HG02885 (cell line): Measurements from ENCODE around the gene PLCL1.
A peak's percentile ranks its signal among the peaks of the same experiment; 100 is the strongest.

Experiments used
- ATAC-seq: cut with Tn5 transposase; IDR thresholded peaks from one replicate; pipeline ENCODE4 v1.9.1; 2021; ENCODE audit warnings: mild to moderate bottlenecking; ENCODE audit not compliant: unreplicated experiment, poor library complexity

The PLCL1 gene

GRCh38 chr2:197850882-197851450, 46.6 kb downstream of the PLCL1 start:
- ATAC-seq, result no peak

DNA sequence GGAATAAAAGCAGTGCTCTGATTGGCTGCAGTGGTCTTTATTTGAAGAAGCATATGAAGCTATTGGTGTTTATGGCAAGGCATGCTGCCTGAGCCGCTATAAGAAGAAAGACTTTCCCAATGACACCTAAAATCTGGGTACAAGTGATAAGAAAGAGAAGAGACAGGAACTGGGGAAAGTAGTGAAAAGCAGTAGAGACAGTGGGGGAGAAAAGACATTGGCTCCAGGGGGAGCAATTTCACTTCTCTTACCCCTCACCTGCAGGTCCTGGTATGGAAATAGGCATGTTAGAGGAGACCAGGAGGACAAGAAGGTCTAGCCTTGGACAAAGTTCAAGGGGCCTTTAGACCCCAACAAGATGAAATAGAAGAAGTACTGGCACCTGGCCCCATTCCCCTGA, 47.1 kb downstream of the PLCL1 start:
- ATAC-seq, result no peak

- ATAC-seq, result no peak
Measured at GRCh38 chr2:197852108-197852507, 47.7 kb downstream of the PLCL1 start.

GRCh38 chr2:197853549-197853948, 49.2 kb downstream of the PLCL1 start:
- ATAC-seq, result no peak

- ATAC-seq, result no peak
Measured at GRCh38 chr2:197857476-197858107, 53.2 kb downstream of the PLCL1 start.

DNA sequence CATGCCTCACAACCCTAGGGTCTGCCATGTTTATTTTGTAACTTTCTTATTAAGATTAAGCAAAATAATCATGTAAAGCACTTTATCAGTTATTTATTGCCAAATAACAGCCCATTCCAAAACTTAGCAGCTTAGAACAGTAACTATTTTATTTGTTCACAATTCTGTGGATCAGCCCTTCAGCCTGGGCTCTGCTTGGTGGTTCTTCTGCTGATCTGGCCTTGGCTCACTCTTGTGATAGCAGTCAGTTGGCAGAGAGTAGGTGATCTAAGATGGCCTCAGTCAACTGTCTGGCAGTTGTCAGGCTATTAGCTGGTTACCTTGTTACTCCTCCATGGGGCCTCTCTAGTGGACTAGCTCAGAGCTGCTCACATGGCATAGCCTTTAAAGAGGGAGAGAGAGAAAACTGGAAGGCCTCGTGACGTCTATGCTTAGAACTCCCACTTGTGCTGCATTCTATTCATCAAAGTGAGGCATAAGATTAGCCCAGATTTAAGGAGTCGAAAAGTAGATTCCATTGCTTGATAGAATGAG, 54.3 kb downstream of the PLCL1 start:
- no peak for ATAC-seq

DNA sequence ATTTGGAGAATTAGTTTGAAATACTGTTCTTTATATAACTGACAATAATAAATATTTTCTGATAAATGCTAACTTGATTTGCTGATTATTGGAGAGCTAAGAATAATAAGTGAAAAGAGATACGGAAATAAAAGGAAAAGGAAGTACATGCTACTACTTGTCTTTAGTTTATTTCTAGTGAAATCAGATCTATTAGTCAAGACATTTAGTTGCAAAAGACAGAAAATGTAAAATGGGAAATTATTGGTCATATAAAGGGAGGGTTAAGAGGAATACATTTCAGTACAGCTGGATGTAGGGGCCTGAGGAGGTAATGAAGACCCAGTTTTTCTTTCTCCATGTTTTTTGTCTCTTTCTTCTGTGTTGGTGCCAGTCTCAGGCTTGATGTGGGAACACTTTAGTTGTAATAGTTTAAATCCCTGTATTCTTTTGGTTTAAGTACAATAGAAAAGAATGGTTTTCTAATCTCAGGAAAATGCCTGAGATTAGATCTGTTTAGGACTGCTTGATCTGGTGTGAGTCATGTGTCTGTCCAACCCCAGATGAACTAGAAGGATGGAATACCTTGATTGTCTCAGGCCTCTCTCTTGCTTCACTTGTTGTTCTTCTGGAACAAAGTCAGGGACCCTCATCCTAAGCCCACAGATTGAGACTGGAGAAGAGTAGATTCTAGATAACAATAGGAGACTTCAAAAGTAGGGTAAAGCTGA, 58.0 kb downstream of the PLCL1 start:
- no peak for ATAC-seq

- no peak for ATAC-seq
Measured at GRCh38 chr2:197863744-197864143, 59.4 kb downstream of the PLCL1 start.

- ATAC-seq, result no peak
Measured at GRCh38 chr2:197866455-197866854, 62.1 kb downstream of the PLCL1 start.

- ATAC-seq, result no peak
Measured at GRCh38 chr2:197867033-197867432, 62.6 kb downstream of the PLCL1 start.

GRCh38 chr2:197867624-197868023, 63.2 kb downstream of the PLCL1 start:
- no peak for ATAC-seq

GRCh38 chr2:197868206-197868605, 63.8 kb downstream of the PLCL1 start:
- ATAC-seq, result no peak

DNA sequence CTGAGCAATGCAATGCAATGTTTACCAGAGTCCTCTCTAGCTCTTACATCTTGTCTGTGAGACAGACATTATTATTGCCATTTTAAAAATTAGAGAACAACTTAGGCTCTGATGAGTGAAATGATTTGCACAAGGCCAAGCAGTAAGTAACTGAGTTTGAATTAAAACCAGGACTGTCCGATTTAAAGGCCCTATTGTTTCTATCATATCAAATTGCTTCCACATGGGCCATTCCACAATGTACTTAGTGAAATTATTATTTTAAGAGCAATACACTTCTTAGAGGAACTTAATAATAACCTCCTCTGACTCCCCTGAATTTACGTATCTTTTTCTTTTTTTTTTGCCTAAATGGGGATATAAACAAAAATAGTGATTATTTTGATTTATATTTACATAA, 64.6 kb downstream of the PLCL1 start:
- ATAC-seq, result no peak

DNA sequence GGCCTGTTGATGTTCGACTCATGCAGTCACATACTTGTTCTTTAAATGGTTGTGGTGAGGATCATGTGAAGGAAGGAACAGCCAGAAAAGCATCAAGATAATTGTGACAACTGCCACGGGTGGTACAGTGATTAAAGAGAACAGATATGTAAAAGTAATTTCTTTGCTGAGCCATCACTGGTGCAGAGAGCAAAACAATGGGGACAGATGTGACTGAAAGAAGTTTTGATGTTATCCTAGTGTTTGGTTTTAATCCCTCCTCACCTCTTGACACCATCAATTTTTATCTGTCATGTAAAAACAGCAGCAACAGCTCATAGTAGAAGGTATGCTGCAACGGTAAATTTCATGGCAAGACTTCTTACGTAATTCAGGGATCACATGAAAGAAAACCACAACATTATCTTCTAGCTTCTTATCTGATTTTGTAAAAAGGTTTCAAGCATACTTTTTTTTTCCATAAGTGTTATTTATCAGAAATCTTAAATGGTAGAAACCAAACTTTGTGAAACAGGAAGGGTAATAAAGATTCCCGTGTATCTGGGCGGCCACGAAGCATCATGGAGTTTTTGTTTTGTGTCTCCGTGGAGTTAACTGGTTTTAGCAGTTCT, 65.2 kb downstream of the PLCL1 start:
- ATAC-seq, result no peak

DNA sequence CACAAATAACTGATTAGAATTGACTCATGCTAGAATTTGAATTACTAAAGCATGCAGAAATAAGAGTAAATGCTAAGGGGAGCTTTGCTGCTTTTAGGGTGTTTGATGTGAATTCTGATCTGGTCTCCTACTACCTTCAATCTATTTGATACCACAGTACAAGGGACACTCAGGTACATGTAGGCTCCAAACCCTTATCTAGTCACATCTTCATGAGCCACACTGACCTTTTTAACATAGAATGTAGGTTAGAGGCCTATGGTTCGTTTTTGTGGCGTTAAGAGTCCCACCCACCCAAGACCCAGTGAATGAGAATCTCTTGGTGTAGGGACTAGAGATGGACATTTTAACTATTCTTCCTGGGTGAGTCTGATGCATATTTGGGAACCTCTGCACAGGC, 65.7 kb downstream of the PLCL1 start:
- no peak for ATAC-seq

GRCh38 chr2:197871780-197872456, 67.5 kb downstream of the PLCL1 start:
- no peak for ATAC-seq

DNA sequence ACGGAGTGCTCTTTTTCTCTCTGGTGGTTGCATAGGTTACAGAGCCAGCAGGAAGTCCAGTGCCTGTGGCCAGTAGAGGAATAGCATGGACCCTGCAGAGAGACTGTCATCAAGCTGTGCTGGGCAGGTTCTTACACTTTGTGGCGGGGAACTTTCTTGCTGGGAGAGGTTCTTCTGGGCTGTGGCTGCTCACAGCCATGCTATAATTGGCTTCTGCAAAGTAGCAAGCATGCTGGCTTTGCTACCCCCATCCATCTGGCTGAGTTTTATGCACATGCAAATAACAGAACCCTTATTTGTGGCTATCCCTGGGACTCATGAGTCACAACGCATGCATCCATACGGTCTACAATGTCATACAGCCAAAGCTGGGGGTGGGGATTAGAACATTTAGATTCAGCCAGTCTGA, 68.9 kb downstream of the PLCL1 start:
- ATAC-seq, result peak; percentile 51

DNA sequence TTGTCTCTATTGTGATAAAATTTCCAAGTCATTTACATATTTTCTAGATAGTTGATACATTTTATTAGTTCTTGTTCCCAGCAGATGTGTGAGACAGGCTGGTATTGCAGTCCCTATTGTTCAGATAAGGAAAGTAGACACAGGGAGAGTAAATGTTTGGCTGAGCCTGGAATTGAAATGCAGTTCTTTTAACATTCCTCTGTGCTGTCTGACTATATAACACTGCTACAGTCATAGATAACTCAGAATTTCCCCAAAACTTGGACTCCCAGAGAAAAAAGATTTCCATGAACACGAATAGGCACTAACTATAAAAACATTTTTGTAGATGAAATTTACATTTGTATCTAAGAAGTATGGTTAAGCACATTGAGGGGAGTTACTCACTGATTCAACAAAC, 71.4 kb downstream of the PLCL1 start:
- no peak for ATAC-seq

DNA sequence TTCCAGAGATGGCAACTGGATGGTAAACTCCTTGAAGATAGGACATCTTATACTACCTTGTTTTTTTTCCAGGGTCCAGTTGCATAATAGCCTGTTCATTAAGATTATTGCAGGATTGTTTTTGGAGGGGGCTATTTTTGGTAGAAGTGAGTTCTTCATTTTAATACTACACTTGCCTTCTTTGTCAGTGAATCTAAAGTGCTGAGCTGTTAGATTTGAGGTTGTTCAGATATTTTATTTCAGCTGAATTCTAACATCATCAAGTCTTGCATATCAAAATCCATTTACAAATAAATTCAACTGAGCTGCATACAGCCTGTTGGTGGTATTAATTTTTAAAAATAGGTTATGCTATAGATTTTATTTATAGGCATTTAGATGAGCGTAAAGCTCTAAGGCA, 72.1 kb downstream of the PLCL1 start:
- no peak for ATAC-seq

DNA sequence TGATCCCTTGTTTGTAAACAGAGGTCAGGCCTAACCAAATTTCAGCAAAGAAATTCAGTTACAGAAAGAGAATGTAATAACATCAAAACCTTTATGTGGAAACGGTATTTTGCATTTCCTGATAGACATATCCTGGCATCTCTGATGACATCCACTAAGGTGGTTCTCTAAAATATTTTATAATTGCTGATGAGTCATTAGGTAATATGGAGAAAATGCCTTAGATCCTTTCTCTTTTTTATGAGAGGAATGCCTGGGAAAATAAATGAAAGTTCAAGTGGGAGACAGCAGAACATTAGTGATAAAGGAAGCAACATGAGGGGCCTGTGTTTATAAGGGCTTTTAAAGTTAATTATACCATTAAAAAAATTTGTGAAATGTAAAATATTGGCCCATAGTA, 72.6 kb downstream of the PLCL1 start:
- ATAC-seq, result no peak

GRCh38 chr2:197878792-197879191, 74.4 kb downstream of the PLCL1 start:
- ATAC-seq, result no peak
